Omental fat pad (tissue), 4 donors: ENCODE measurements around the gene AP1S3. TPM values are rescaled to one million over a fixed set of nuclear protein-coding genes. Genes with fewer than 3 reads are reported as not detected.
A peak's percentile ranks its signal among the peaks of the same experiment; 100 is the strongest.

Source experiments
- ATAC-seq: fragments of 150-250 bp; one replicate; pipeline ENCODE4 v1.9.1; 2016; ENCODE audit warnings: mild to moderate bottlenecking, moderate library complexity; ENCODE audit not compliant: low FRiP score
- DNase-seq: peaks from one replicate; pipeline ENCODE4 v3.0.0-alpha.2; 2019; ENCODE audit warnings: low spot score
- total RNA-seq, 4 donors: library from RNA; depleted of rRNA; stranded (reverse); fragments of >200 nt; gene quantifications; one replicate each; pipeline ENCODE4 v1.1.0, GENCODE V29; 2016
- TF ChIP-seq, protein P1 (sequence below), 3 donors: fragments of 450-650 bp; IDR thresholded peaks; one replicate each; pipeline ENCODE4 v1.5.1; 2016 to 2017; ENCODE audit warnings: antibody characterized with exemption in 3 of 3, mild to moderate bottlenecking in 3 of 3, moderate library complexity in 2 of 3

AP1S3 gene
- total RNA-seq, 4 donors from 2014 or later = 1.6 to 16.2 (median 4.9) TPM; not detected in 1

DNA sequence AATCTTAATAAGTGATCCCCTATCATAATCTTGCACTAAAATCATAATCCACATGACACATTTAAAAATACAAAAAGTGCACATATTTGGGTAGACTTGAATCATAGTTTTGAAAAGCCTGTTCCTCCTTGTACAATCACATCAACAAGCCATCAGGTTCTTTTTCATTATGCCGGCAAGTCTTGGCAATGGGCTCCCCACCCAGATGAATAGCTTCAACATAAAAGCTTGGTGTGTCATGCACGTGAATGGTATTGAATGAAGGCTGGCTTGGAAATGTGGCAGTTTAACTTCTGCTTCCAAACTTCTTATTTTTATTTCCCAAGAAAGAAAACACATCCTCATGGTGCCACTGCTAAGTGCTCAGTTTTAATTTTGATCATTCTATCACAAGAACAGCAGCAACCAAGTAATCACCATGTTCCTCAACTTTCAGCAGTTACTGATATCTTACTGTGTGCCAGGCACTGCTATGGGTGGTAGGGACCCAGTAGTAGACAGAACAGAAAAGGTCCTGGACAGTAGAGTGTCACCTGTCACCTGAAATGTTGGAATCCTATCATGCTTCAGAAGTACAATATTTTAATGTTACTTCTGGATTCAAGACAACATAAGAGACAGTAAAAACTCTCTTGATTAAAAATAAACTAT lies 89.9 kb downstream of the AP1S3 start:
- DNase-seq = no peak
- TF ChIP-seq, protein P1, sequence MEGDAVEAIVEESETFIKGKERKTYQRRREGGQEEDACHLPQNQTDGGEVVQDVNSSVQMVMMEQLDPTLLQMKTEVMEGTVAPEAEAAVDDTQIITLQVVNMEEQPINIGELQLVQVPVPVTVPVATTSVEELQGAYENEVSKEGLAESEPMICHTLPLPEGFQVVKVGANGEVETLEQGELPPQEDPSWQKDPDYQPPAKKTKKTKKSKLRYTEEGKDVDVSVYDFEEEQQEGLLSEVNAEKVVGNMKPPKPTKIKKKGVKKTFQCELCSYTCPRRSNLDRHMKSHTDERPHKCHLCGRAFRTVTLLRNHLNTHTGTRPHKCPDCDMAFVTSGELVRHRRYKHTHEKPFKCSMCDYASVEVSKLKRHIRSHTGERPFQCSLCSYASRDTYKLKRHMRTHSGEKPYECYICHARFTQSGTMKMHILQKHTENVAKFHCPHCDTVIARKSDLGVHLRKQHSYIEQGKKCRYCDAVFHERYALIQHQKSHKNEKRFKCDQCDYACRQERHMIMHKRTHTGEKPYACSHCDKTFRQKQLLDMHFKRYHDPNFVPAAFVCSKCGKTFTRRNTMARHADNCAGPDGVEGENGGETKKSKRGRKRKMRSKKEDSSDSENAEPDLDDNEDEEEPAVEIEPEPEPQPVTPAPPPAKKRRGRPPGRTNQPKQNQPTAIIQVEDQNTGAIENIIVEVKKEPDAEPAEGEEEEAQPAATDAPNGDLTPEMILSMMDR (IDR thresholded peaks at IDR 0.05) = no peak
- no peak for ATAC-seq

DNA sequence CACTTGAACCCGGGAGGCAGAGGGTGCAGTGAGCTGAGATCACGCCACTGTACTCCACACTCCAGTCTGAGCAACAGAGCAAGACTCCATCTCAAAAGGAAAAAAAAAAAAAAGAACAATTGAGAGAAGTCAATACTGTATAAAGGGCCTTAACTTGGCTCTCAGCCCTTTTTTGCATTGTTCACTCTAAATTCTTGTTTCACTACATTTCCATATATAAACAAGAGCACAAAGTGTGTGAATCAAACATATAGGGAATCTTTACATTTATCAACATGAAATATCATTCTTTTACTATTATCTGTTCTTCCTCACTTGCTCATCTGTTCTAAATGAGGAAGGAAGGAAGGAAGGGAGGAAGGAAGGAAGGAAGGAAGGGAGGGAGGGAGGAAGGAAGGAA lies 90.8 kb downstream of the AP1S3 start:
- DNase-seq = no peak
- no peak for ATAC-seq
- TF ChIP-seq, protein P1 (IDR thresholded peaks at IDR 0.05) = no peak

DNA sequence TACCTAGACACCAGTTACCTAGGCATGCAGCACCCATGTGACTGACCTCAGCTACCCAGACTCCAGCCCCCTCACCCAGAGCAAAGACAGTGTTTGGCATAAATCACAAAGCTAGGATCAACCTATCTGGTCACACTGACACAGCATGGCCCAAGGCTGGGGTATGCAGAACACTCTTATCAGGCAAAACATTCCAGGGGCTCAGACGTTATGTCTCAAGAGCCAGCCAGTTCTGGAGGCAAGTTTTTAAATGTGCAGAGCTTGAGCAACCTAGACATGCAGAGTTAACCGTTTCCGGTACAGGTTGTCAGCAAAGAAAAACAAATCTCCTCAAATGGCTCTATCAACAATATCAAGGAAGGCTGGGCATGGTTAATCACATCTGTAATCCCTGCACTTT lies 92.8 kb downstream of the AP1S3 start:
- TF ChIP-seq, protein P1 (IDR thresholded peaks at IDR 0.05) = no peak
- DNase-seq (no peak), ATAC-seq (peak; percentile 50)

DNA sequence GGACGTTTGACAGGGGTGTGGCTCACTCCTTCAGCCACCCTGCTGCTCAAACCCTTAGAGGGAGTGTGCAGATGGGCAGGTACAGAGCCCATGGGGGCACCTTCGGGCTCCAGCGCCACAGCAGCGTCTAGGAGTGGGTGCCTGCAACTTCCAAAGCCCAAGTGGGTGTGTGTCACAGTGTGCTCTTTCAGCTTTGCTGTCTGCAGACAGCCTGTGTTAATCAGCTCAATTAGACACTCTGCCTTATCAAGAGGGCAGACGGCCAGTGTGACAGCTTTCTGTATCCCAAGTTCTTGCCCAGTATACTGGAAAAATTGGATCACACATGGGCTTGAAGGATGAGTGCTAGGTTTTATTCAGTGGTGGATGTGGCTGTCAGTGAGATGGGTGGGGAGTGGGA lies 96.7 kb downstream of the AP1S3 start:
- TF ChIP-seq, protein P1 (IDR thresholded peaks at IDR 0.05) = no peak
- ATAC-seq (no peak), DNase-seq (no peak)

DNA sequence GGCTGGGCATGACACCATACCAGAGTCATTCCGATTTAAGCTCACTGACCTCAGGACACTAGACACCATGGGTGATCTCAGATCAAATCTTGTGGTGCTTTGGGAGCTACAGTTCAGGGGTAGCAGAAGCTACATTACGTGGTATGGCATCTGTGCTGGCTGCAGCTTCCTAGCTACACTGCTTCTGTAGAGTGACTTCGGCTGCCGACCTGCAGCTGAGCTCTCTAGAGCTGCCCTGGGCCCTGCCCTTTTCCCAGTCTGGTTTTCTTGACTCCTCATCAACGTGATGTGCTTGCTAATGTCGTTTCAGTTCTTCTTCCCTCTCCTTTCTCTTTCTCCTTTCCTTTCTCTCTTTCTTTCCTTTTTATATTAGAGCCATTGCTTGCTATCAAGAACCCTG lies 100.2 kb downstream of the AP1S3 start:
- ATAC-seq (no peak), DNase-seq (no peak)
- TF ChIP-seq, protein P1 (IDR thresholded peaks at IDR 0.05) = no peak

DNA sequence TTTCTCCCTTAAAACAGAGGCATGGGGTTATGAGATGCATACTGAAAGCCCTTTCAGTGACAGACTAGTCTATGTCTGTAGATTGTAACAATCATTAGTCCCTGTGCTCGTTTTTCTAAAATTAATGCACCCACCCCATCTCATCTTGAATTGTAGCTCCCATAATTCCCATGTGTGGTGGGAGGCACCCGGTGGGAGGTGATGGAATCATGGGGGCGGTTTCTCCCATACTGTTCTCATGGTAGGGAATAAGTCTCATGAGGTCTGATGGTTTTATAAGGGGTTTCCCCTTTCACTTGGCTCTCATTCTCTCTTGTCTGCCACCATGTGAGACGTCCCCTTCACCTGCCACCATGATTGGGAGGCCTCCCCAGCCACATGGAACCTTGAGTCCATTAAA lies 100.9 kb downstream of the AP1S3 start:
- no peak for ATAC-seq
- no peak for DNase-seq
- TF ChIP-seq, protein P1 (IDR thresholded peaks at IDR 0.05) = no peak

DNA sequence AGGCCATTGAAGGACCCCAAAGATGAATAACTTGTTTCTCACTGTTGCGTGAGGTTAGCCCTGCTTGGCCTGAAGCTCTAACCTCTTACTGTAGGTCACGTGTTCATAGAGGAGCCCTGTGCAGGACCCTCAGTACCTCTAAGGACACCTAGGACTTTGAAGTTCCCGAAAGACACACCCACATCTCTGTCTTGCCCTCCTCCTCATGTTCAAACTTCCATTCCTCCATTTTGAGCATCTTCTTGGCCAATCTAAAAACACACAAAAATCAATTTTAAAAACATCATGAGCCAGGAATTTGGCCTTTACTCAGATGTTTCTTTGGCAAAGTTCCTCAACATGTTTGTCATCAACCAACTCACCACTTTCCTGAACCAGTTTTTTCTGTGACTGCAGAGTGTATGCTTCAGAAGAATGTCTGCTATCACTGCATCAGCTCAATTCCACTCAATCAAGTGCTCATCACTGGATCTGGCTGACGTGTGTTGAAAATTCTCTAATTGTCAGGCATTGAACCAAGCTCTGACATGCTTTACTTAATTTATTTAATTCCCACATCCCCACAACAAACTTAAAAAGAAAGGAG lies 101.6 kb downstream of the AP1S3 start:
- DNase-seq = no peak
- TF ChIP-seq, protein P1 (IDR thresholded peaks at IDR 0.05) = no peak
- peak; percentile 89 for ATAC-seq
